ENCODE measurements around the gene TANGO6.
A peak's percentile ranks its signal among the peaks of the same experiment; 100 is the strongest.
"Not testable (repeated sequence)": the region's sequence is repeated elsewhere in the genome, so short reads cannot be mapped to it uniquely, and the experiment has no call there.

Gene TANGO6

DNA sequence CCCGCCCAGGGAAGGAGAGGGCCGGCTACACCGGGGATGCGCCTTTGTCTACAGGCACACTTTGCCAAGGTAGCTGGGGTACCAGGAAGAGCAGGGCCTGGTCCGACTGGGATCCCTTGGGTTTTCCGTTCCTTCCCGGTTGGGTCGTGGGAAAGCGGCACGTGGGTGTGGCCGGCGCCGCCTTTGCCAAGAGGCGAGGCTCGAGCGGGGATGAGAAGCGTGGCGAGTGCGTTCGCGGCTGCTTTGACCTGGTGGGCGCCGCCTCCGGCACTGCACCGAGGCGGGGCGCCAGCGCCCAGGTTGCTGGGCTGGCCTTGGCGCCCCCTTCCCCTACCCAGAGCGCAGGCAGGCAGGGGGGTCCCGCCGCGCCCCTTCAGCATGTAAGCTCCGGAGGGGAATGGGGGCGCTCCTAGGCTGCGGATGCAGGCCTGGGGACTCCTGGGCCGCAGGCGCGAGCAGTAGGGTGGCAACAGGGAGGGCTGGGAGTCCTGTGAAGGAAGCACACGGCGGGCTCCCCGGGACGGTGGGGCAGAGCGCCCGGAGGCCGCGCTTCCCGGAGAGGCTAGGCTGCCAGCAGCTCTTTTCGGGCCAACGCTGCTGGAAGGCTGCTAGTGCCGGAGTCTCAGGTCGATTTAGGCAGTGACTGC is 264.1 kb downstream of the TANGO6 start:
- no peak for DNase-seq

DNA sequence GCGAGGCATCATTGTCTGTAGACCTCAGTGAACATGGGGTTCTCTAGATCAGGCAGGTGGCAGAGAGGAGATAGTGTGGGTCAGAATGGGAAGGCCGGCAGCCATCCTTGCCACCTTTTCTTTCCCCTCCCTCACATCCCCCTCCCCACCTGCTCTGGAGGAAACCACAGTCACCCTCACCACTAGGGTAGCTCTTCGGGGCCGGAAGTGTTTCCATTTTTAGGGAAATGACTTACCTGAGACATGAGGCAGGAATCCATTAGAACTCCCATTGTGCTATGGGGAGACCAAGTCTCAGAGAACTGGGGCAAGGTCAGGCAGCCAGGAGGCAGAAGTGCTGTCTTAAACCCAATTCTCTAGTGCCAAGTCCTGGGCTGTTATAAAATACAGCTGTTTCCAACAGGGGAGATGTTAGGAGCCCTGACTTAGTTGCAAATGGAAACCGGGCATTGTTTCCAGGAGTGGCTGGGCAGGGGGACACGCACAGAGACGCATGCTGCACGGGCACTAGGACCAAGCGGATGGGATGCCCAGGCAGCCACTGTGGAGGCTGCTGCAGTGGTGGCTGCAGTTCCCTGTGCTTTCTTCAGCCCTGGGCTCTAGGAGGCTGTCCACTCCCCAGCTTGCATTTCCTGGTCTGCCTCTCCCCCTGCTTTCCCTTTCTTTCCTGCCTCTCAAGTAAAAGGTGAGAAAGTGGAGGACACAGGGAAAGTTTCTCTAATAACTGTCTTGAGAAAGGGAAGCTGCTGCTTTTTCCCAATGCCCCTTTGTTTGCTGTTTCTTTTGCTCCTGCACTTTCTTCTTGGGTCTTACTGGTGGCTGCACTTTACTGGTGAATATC is 265.0 kb downstream of the TANGO6 start:
- no peak for DNase-seq

DNA sequence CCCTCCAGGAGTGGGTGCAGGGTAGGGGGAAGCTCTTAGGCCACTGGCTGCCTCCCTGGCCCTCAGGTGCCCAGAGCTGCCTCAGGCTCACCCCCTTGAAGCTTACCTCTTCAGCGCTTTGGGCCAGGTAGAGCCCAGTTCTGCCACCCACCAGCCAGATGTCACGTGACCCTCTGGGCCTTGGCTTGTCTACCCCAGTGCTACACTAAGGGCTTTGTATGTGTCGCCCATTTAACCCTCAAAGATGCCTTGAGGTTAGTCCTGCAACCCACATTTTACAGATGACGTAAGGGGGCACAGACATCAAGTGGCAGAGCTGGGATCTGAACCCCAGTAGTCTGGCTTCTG is 265.5 kb downstream of the TANGO6 start:
- DNase-seq: no peak

DNA sequence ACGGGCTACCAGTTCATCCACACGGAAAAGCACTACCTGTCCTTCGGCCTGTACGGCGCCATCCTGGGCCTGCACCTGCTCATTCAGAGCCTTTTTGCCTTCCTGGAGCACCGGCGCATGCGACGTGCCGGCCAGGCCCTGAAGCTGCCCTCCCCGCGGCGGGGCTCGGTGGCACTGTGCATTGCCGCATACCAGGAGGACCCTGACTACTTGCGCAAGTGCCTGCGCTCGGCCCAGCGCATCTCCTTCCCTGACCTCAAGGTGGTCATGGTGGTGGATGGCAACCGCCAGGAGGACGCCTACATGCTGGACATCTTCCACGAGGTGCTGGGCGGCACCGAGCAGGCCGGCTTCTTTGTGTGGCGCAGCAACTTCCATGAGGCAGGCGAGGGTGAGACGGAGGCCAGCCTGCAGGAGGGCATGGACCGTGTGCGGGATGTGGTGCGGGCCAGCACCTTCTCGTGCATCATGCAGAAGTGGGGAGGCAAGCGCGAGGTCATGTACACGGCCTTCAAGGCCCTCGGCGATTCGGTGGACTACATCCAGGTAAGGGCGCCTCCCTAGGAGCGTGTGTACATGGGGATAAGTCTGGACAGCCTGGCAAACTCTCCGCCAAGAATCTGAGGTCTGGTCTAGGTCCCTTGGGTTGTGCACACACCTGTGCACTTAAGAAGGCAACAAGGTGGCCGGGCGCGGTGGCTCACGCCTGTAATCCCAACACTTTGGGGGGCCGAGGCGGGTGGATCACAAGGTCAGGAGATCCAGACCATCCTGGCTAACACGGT is 266.3 kb downstream of the TANGO6 start:
- no peak for DNase-seq

DNA sequence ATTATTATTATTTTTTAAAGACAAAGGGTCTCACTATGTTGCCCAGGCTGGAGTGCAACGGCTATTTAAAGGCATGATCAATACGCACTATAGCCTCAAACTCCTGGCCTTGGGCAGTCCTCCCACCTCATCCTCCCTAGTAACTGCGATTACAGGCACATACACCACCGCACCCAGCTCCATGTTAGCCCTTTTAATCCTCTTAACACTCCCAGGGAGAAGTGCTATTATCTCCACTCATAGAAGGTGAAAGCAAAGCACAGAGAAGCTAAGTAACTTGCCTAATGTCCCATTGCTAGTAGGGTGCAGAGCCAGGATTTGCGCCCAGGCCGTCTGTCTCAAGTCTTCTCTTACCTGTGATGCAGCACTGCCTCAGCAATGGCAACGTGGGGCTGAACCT is 267.1 kb downstream of the TANGO6 start:
- no peak for DNase-seq

DNA sequence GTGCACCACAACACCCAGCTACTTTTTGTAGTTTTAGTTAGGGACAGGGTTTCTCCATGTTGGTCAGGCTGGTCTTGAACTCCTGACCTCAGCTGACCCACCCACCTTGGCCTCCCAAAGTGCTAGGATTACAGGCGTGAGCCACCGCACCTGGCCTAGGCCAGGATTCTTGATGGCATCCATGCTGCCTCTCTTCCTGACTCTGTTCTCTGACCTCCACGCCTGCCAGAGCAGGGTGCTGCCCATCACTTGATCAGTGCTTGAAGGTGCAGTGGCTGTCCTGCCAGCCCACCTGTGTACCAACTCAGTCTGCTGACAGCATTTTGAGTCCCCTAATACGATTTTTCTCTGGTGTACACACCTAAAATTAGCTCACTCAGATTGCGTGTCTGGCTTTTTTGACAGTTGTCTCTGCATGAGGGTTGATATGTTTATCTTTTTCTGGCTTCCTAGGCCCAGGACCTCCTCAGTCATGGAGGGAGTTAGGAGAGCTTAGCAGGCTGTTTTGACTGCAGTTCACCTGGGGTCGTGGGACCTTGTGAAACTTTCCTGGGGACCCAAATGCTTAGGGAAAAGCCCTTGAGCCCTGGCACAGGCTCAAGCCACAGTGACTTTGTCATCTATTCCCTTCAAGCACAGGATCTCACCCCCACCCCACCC is 268.0 kb downstream of the TANGO6 start:
- DNase-seq: no peak

DNA sequence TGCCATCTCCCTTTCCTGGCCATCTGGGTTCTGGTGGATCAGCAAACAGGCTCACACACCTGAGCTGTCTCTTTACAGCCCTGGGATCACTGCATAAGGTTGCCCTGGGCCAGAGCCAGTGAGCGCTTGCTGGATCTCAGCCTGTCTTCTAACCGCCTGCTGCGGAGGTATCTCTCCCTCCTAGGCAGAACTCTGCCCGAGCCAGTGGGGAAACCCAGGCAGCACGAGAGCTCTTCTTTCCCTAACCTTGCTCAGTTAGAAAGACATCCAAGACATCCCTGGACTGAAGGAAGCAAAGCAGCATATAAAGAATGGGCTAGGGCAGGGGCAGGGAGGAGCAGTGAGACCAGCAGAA is 268.5 kb downstream of the TANGO6 start:
- DNase-seq: no peak

DNA sequence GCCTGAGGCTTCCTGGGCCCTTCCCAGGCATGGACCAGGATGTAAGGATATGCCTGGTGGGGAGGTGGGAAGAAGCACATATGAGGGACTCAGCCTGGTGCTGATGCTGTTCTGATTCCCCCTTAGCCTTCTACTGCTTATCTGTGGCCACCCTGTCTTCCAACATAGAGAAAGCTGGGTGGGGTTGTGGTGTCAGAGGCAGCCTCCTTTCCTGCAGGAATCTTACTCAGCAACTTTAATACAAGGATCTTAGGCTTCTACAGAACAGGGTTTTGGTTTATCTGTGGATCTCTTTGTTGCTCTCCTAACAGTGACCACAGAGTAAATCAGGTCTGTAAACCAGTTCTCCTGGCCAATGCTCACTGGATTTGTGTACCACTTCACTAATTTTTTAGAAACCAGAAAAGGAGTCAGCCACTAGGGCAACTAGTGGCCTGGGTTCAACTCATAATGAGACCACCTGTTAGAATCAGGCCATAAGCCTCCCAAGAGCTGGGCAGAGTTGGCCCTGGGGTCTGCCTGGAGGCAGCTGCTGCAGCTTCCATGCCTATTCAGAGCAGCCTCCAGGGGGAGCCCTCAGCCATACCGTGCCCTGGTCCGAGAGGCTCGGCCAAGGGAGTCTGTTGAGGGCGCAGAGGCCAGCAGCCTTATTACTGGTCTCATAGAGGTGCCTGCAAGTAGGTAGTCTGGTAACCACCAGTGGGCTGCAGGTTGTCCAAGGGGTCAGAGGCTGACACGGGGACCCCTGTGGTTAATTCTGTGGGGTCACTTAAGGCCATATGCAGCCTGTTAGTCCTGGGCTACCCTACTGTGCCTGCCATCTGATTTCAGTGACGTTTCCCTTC is 269.2 kb downstream of the TANGO6 start:
- DNase-seq: peak; percentile 32

DNA sequence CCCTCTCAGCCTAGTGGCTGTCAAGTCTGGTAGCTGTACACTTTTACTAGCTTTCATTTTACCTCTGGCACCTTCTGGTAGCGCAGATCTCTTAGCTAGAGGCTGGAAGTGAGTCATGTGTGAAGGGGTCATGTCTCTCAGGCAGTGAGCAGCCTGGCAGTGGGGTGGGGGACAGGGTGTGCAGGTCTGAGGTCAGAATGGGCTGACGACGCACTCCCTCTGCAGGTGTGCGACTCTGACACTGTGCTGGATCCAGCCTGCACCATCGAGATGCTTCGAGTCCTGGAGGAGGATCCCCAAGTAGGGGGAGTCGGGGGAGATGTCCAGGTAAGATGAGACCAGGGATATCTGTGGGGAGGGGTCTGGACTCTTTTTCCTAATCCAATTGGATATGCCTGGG is 269.9 kb downstream of the TANGO6 start:
- DNase-seq: no peak

DNA sequence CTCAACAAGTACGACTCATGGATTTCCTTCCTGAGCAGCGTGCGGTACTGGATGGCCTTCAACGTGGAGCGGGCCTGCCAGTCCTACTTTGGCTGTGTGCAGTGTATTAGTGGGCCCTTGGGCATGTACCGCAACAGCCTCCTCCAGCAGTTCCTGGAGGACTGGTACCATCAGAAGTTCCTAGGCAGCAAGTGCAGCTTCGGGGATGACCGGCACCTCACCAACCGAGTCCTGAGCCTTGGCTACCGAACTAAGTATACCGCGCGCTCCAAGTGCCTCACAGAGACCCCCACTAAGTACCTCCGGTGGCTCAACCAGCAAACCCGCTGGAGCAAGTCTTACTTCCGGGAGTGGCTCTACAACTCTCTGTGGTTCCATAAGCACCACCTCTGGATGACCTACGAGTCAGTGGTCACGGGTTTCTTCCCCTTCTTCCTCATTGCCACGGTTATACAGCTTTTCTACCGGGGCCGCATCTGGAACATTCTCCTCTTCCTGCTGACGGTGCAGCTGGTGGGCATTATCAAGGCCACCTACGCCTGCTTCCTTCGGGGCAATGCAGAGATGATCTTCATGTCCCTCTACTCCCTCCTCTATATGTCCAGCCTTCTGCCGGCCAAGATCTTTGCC is 271.1 kb downstream of the TANGO6 start:
- no peak for DNase-seq

DNA sequence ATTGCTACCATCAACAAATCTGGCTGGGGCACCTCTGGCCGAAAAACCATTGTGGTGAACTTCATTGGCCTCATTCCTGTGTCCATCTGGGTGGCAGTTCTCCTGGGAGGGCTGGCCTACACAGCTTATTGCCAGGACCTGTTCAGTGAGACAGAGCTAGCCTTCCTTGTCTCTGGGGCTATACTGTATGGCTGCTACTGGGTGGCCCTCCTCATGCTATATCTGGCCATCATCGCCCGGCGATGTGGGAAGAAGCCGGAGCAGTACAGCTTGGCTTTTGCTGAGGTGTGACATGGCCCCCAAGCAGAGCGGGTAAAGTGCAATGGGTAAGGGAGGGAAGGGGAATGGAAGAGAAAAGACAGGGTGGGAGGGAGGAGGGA is 271.6 kb downstream of the TANGO6 start:
- no peak for DNase-seq

DNA sequence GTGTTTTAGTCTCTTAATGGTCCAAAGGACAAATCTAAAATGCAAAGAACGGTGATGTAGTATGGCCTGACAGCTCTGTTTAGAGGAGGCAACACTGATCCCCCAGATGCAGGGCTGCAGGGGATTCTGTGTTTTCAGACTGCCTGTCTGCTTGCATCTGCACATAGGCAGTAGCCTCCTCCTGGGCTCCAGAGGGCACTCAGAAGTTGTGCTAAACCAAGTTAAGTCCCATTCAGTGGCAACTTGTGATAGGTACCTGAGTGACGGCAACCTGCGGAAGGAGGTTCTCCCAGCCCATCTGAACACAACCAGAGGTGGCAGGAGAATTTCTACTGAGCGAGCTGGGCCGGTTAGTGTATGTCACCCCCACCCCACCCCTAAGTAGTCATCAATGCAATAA is 272.0 kb downstream of the TANGO6 start:
- no peak for DNase-seq

DNA sequence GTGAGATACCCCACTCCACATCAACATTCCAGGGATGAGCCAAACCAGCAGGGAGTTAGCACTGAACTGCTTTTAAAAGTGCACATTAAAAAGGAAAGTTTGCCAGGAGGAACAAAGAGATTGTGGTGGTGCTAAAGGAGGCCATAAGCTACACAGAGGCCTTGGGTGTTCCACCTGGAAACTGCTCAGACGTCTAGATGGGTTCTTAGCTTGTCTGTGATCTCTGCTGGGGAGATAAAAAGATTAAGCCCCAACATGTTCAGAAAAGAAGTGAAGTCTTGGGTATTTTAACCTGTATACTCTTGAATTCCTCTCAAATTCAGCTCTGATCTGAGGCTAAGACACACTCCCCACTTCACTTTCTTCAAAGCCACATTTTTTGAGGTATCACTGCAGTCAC is 272.5 kb downstream of the TANGO6 start:
- no peak for DNase-seq

DNA sequence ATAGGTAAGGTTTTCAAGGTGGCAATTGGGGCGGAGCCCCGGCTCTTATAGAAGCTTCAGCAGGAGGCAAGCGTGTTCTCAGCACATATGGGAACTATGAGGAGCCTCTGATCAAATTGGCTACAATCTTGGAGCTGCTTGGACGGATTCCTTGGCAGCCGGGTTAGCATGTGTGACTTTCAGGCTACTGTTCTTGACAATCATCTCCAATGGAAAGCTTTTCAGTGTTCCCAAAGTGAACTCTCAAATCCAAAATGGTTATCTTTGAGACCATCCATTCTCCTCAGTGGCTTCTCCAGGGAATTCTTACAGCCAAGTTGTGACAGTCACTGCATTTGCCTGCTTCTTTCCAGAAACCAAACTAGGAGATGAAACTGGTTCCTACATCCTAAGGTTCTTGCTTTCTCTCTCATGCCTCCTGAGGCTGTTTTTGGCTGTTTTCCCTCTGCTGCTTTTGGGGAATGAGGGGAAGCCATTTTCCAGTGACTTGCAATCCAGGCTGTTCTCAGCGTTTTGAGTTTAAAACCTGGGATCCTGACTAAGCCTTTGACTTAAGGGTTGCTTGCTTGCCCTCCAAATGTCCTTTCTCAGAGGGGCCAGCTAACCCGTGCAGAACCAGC is 273.0 kb downstream of the TANGO6 start:
- no peak for DNase-seq

DNA sequence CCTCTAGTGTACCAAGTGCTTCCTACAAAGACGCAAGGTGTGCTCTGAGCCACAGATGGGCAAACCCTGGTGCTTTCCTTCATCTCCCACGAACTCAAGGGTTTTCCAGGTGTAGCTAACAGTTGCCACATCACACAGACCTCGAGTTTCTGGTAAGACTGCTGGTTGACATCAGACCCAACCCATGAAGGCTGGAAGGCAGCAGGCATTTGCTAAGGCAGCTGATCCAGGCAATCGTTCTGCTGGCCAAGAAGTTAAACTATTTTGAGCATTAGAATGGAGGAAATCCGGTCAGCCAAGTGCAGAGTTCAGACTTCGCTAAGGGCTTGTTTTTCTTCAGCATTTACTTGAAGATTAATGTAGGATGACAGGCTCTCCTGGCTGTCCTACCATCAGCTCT is 273.6 kb downstream of the TANGO6 start:
- DNase-seq: no peak

DNA sequence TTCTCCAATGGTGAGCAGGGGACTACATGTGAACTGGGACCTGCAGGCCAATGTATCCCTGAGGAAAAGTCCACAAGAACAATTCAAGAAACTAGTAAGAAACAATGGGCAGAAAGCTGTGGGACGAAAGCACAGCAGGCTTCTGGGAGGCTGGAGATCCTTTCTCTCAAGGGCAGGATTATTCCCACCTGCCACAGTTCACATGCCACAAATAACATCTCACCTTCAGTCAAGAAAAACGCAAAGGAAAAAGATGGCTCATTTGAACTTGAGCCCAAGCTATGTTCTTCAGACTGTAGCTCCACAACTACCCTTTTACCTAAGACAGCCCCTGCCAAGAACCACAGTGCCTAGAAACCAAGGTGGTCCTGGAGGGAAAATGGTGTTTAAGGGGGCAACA is 275.1 kb downstream of the TANGO6 start:
- no peak for DNase-seq

DNA sequence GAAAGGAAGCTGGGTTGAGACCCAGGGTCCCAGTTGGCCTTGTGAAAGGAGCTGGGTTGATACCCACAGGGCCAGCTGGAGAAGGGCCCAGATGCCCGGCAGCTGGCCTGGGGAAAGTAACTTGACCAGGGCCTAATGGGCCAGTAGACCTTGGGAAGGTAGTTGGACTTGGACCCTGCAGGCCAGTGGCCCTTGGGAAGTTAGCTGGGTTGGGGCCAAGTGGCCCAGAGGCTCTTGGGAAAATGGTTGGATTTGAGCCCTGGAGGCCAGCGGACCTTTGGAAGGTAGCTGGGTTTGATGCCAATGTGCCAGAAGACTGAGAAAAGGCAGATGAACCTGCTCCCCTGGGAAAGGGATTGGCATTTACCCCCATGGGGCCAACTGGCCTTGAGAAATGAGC is 275.7 kb downstream of the TANGO6 start:
- DNase-seq: no peak

DNA sequence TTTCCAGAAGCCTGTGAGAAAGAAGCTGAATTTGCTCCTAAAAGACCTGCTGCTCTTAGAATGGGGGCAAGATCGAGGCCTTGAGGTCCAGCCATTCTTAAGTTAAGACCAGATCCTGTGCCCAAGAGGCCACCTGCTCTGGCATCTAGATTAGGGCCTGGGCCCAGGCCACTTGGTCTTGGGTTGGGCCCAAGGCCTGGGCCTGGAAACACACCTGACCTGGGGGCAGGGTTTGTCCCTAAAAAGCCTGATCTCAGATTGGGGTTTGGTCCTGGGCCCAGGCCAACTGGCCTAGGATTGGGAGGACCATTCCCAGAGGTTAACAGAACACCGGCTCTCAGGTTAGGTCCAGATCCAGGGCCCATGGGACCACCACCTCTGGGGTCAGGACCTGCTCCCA is 276.2 kb downstream of the TANGO6 start:
- no peak for DNase-seq

DNA sequence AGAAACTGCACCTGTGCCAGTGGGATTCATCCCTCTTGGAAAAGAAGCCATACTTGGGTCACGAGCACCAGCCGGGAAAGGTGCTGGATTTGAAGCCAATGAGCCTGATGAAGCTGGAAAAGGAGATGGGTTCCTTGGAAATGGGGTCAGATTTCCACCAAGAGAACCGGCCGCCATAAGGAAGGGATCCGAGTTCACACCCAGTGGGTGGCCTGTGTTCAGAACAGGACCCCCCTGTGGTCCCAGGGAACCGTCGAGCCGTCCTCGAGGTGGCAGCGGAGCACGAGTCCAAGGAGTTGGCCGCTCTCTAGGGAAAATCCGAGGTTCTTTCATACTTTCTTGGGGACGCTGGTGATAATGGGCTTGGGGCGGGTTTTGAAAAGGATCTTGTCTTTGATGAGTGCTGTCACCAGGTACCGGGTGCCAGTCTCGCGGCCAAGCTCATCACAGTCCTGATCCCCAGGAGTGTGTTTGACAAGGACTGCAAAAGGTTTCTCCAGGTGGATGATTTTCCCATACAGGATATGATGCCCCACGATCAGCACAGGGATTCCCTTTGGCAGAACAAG is 276.8 kb downstream of the TANGO6 start:
- no peak for DNase-seq

DNA sequence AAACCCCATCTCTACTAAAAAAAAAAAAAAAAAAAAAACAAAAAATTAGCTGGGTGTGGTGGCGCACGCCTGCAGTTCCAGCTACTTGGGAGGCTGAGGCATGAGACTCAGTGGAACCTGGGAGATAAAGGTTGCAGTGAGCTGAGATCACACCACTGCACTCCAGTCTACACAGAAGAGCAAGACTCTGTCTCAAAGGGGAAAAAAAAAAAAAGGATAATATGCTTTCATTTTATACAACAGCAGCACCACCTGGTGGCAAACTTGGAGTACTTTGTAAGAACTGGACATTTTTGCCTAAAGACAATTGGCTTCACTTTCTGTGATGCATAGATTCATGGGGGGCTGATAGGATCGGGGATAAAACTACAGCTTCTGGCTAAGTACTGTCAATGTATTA is 280.6 kb downstream of the TANGO6 start:
- DNase-seq: peak; percentile 41

DNA sequence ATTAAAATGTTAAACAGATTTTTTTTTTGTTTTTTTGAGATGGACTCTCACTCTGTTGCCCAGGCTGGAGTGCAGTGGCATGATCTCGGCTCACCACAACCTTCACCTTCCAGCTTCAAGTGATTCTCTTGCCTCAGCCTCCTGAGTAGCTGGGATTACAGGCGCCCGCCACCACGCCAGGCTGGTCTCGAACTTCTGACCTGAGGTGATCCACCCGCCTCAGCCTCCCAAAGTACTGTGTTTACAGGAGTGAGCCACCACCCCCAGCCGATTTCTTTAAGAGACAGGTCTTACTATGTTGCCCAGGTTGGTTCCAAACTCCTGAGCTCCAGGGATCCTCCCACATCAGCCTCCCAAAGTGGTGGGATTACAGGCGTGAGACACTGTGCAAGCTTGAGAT is 281.1 kb downstream of the TANGO6 start:
- not testable (repeated sequence) for DNase-seq
